ENCODE measurements around the gene SIK2. TPM values are rescaled to one million over a fixed set of nuclear protein-coding genes. Genes with fewer than 3 reads are reported as not detected.
A peak's percentile ranks its signal among the peaks of the same experiment; 100 is the strongest.

SIK2 gene
- total RNA-seq, 1 experiment from 2014 or later = 13.9 TPM

DNA sequence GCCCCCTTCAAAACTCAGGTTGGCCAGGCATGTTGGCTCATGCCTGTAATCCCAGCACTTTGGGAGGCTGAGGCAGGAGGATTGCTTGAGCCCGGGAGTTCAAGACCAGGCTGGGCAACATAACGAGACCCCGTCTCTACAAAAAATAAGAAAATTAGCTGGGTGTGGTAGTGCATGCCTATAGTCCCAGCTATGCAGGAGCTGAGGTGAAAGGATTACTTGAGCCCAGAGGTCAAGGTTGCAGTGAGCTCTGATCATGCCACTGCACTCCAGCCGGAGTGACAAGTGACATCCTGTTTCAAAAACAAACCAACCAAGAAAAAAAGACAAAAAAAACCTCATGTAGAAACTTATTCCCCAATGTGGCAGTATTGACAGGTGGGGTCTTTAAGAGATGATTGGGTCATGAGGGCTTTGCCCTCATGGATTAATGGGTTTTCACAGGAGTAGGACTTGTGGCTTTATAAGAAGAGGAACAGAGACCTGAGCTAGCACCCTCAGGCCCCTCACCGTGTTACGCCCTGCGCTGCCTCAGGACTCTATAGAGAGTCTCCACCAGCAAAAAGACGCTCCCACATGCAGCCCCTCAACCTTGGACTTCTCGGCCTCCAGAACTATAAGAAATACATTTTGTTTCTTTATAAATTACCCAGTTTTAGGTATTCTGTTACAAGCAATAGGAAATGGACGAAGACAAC lies 39.4 kb upstream of the SIK2 start:
- Mint-ChIP-seq H3K9me3 (ENCODE audit: low read depth, unreplicated experiment) (no peaks in the 10 kb centered on the region), H3K27me3 (ENCODE audit: unreplicated experiment) (no peaks in the 10 kb centered on the region), H3K4me3 (ENCODE audit: low read depth, unreplicated experiment) (no peak overlapping the region), H3K4me1 (ENCODE audit: low read depth, unreplicated experiment) (peaks cover 26% of the 10 kb centered on the region), H3K36me3 (ENCODE audit: insufficient read depth, unreplicated experiment) (no peaks in the 10 kb centered on the region), H3K27ac (ENCODE audit: unreplicated experiment) (peak overlapping the region; percentile 93)
- TF ChIP-seq CTCF (IDR thresholded peaks at IDR 0.05; ENCODE audit: unreplicated experiment) = no peak
- no peak for DNase-seq
- CTCF ChIA-PET = no interaction called here
- intact Hi-C loops (cut with micrococcal nuclease; ENCODE audit: unreplicated experiment) = no loop called here
- no TSS peak for BruUV-seq (replicated peaks)

GRCh38 chr11:111565114-111565720 lies 37.0 kb upstream of the SIK2 start:
- no peaks in the 10 kb centered on the region for H3K9me3 Mint-ChIP-seq (ENCODE audit: low read depth, unreplicated experiment)
- no peak overlapping the region for H3K4me3 Mint-ChIP-seq (ENCODE audit: low read depth, unreplicated experiment)
- CTCF ChIA-PET = no interaction called here

GRCh38 chr11:111566324-111566723 lies 35.9 kb upstream of the SIK2 start:
- intact Hi-C loops (cut with micrococcal nuclease; ENCODE audit: unreplicated experiment) = loop anchor here (1.0 kb wide), 1 partner anchor 112 kb away; no protein-coding TSS in a partner anchor
- Mint-ChIP-seq H3K36me3 (ENCODE audit: insufficient read depth, unreplicated experiment) (no peaks in the 10 kb centered on the region), H3K4me1 (ENCODE audit: low read depth, unreplicated experiment) (peaks cover 25% of the 10 kb centered on the region), H3K4me3 (ENCODE audit: low read depth, unreplicated experiment) (no peak overlapping the region), H3K9me3 (ENCODE audit: low read depth, unreplicated experiment) (no peaks in the 10 kb centered on the region), H3K27me3 (ENCODE audit: unreplicated experiment) (no peaks in the 10 kb centered on the region), H3K27ac (ENCODE audit: unreplicated experiment) (no peak overlapping the region)
- no TSS peak for BruUV-seq (replicated peaks)
- CTCF ChIA-PET = interaction anchor here (1.1 kb wide), 1 partner anchor 211 kb away, joined by 3 read pairs; no protein-coding TSS in a partner anchor
- TF ChIP-seq CTCF (IDR thresholded peaks at IDR 0.05; ENCODE audit: unreplicated experiment) = no peak
- peak; percentile 20 for DNase-seq

More at GRCh38 chr11:111565114-111565720, 37.0 kb upstream of the SIK2 start:
- no peaks in the 10 kb centered on the region for H3K27me3 Mint-ChIP-seq (ENCODE audit: unreplicated experiment)
- DNase-seq = peak; percentile 67
- TF ChIP-seq CTCF (IDR thresholded peaks at IDR 0.05; ENCODE audit: unreplicated experiment) = peak; percentile 52
- no peaks in the 10 kb centered on the region for H3K36me3 Mint-ChIP-seq (ENCODE audit: insufficient read depth, unreplicated experiment)
- no peak overlapping the region for H3K27ac Mint-ChIP-seq (ENCODE audit: unreplicated experiment)
- H3K4me1 Mint-ChIP-seq (ENCODE audit: low read depth, unreplicated experiment) = peaks cover 26% of the 10 kb centered on the region
- BruUV-seq (replicated peaks) = no TSS peak
- intact Hi-C loops (cut with micrococcal nuclease; ENCODE audit: unreplicated experiment) = loop anchor here (1.0 kb wide), 1 partner anchor 276 kb away; no protein-coding TSS in a partner anchor

- peaks cover 17% of the 10 kb centered on the region for H3K4me1 Mint-ChIP-seq (ENCODE audit: low read depth, unreplicated experiment)
- no peak for DNase-seq
- no peaks in the 10 kb centered on the region for H3K9me3 Mint-ChIP-seq (ENCODE audit: low read depth, unreplicated experiment)
- no peaks in the 10 kb centered on the region for H3K27me3 Mint-ChIP-seq (ENCODE audit: unreplicated experiment)
- CTCF ChIA-PET = no interaction called here
- intact Hi-C loops (cut with micrococcal nuclease; ENCODE audit: unreplicated experiment) = no loop called here
- H3K27ac Mint-ChIP-seq (ENCODE audit: unreplicated experiment) = no peak overlapping the region
- H3K4me3 Mint-ChIP-seq (ENCODE audit: low read depth, unreplicated experiment) = no peak overlapping the region
- no TSS peak for BruUV-seq (replicated peaks)
- TF ChIP-seq CTCF (IDR thresholded peaks at IDR 0.05; ENCODE audit: unreplicated experiment) = no peak
- no peaks in the 10 kb centered on the region for H3K36me3 Mint-ChIP-seq (ENCODE audit: insufficient read depth, unreplicated experiment)
Observed at GRCh38 chr11:111569476-111569875, 32.8 kb upstream of the SIK2 start.

Data from Calu3 (cell line).